HepG2 (cell line): ENCODE data around the gene GAS2L1. TPM values are rescaled to one million over a fixed set of nuclear protein-coding genes. Genes with fewer than 3 reads are reported as not detected.

Source experiments
- ATAC-seq: fragments of 200-7000 bp; cut with Tn5 transposase; 3 replicates; pipeline ENCODE4 v1.9.1; 2020; ENCODE audit warnings: mild to moderate bottlenecking, moderate library complexity
- Bru-seq: library from RNA; stranded (reverse); fragments of 400-500 nt; gene quantifications from one replicate; lab custom pipeline; 2021; lab: Mats Ljungman, UMichigan
- BruChase-seq, 2 experiments: library from RNA; stranded (reverse); fragments of 400-500 nt; gene quantifications; one replicate each; lab custom pipeline; 2021; lab: Mats Ljungman, UMichigan
- BruUV-seq: library from RNA; stranded (reverse); fragments of 400-500 nt; replicated peaks from 2 replicates; lab custom pipeline; 2021; lab: Mats Ljungman, UMichigan
- CTCF ChIA-PET: fragments of 300-600 bp; formaldehyde crosslinking; extraction: SDS; loops from one replicate; lab custom pipeline; 2021; ENCODE audit warnings: low total read pairs, inconsistent platforms, low intra/inter-chr PET ratio; lab: Yijun Ruan, JAX
- POLR2A ChIA-PET: fragments of 350-600 bp; sonication (Branson Sonifier 250); formaldehyde crosslinking; loops from one replicate; lab custom pipeline; 2020; ENCODE audit warnings: antibody characterized with exemption, inconsistent platforms; lab: Yijun Ruan, JAX
- DNase-seq: peaks from one replicate; pipeline ENCODE4 v3.0.0-alpha.2; 2015; ENCODE audit warnings: low spot score
- FAIRE-seq: peaks from 3 replicates; lab custom pipeline; 2011; peaks lifted over from hg19 to GRCh38; lab: Jason Lieb, UNC
- H2AFZ ChIP-seq: one replicate; pipeline ENCODE4 v1.6.1; 2011; ENCODE audit warnings: low read length, inconsistent platforms
- H3K27ac ChIP-seq: fragments of 300-600 bp; 3 replicates; pipeline ENCODE4 v1.8.0; 2011; ENCODE audit warnings: mixed run types, mild to moderate bottlenecking, mixed read lengths, low read length, inconsistent platforms; ENCODE audit not compliant: insufficient read depth; ENCODE audit errors: extremely low read length
- H3K27me3 ChIP-seq, 2 experiments: fragments of 200-600 bp in 1 of 2; 2 replicates in 1 of 2; 3 replicates in 1 of 2; pipeline versions ENCODE4 v1.6.0 to v1.8.0; 2011; ENCODE audit warnings: low read length in 2 of 2, mild to moderate bottlenecking in 2 of 2, moderate library complexity in 2 of 2, inconsistent platforms in 1 of 2; ENCODE audit not compliant: insufficient read depth in 2 of 2, control insufficient read depth in 1 of 2
- H3K36me3 ChIP-seq, 2 experiments: fragments of 200-600 bp in 1 of 2; replicated peaks in 1 of 2; 2 replicates in 1 of 2; 3 replicates in 1 of 2; pipeline versions ENCODE4 v1.5.1 to v1.8.0; 2011; ENCODE audit warnings: low read length in 2 of 2, inconsistent platforms in 1 of 2; ENCODE audit not compliant: insufficient read depth in 2 of 2, control insufficient read depth in 1 of 2
- H3K4me1 ChIP-seq: 2 replicates; pipeline ENCODE4 v1.5.1; 2012; ENCODE audit warnings: low read length, inconsistent platforms; ENCODE audit not compliant: insufficient read depth
- H3K4me2 ChIP-seq: 2 replicates; pipeline ENCODE4 v1.6.0; 2011; ENCODE audit warnings: low read depth, low read length, inconsistent platforms
- H3K4me3 ChIP-seq, 3 experiments: fragments of 200-600 bp in 1 of 3; sonication (generic), shearing (Covaris generic) in 1 of 3; replicated peaks in 1 of 3; 2 replicates each; pipeline ENCODE4 v1.5.1; 2011 to 2016; ENCODE audit warnings: low read length in 3 of 3, inconsistent platforms in 2 of 3, low read depth in 2 of 3, mild to moderate bottlenecking in 2 of 3, control low read depth in 1 of 3, mixed read lengths in 1 of 3; ENCODE audit not compliant: insufficient read depth in 1 of 3
- H3K79me2 ChIP-seq: one replicate; pipeline ENCODE4 v1.6.1; 2011; ENCODE audit warnings: low read length, inconsistent platforms; ENCODE audit not compliant: insufficient read depth
- H3K9ac ChIP-seq: 2 replicates; pipeline ENCODE4 v1.6.0; 2011; ENCODE audit warnings: mild to moderate bottlenecking, low read depth, low read length, inconsistent platforms; ENCODE audit not compliant: insufficient read depth
- H3K9me3 ChIP-seq: 2 replicates; pipeline ENCODE4 v1.5.1; 2012; ENCODE audit warnings: mild to moderate bottlenecking, low read length
- H4K20me1 ChIP-seq: 2 replicates; pipeline ENCODE4 v1.6.0; 2011; ENCODE audit warnings: inconsistent platforms, mild to moderate bottlenecking, low read length, moderate library complexity; ENCODE audit not compliant: insufficient read depth
- JARID2 ChIP-seq: sonication (generic); formaldehyde crosslinking; IDR thresholded peaks from 2 replicates; pipeline ENCODE4 v1.8.1; 2023; ENCODE audit warnings: missing genetic modification reagents, inconsistent platforms; ENCODE audit not compliant: insufficient replicate concordance
- MATR3 ChIP-seq: sonication (generic); formaldehyde crosslinking; IDR thresholded peaks from 2 replicates; pipeline ENCODE4 v1.4.0; 2020; ENCODE audit warnings: missing genetic modification reagents
- RORA ChIP-seq: sonication (generic); formaldehyde crosslinking; IDR thresholded peaks from 2 replicates; pipeline ENCODE4 v1.5.0; 2020; ENCODE audit warnings: mild to moderate bottlenecking, missing genetic modification reagents, moderate library complexity
- SRSF1 ChIP-seq: fragments of 200-400 bp; formaldehyde crosslinking; optimal IDR thresholded peaks from 2 replicates; pipeline ENCODE3; 2017; ENCODE audit warnings: mild to moderate bottlenecking, low read depth, low read length, moderate library complexity
- ZFYVE20 ChIP-seq: sonication (generic); formaldehyde crosslinking; IDR thresholded peaks from 2 replicates; pipeline ENCODE4 v1.8.0; 2023; ENCODE audit warnings: low read depth, mild to moderate bottlenecking, moderate library complexity, missing genetic modification reagents, borderline replicate concordance
- ZNF253 ChIP-seq: sonication (generic); formaldehyde crosslinking; IDR thresholded peaks from 2 replicates; pipeline ENCODE4 v1.8.0; 2022; ENCODE audit warnings: mild to moderate bottlenecking, missing genetic modification reagents, borderline replicate concordance
- ZNF280B ChIP-seq: sonication (generic); formaldehyde crosslinking; IDR thresholded peaks from 2 replicates; pipeline ENCODE4 v1.5.0; 2020; ENCODE audit warnings: missing genetic modification reagents, mild to moderate bottlenecking, borderline replicate concordance
- ZNF383 ChIP-seq: sonication (generic); formaldehyde crosslinking; IDR thresholded peaks from 2 replicates; pipeline ENCODE4 v1.4.0; 2020; ENCODE audit warnings: missing genetic modification reagents, mild to moderate bottlenecking, borderline replicate concordance
- ZNF556 ChIP-seq: sonication (generic); formaldehyde crosslinking; IDR thresholded peaks from 2 replicates; pipeline ENCODE4 v1.4.0; 2020; ENCODE audit warnings: mild to moderate bottlenecking, missing genetic modification reagents, borderline replicate concordance
- ZNF609 ChIP-seq: sonication (generic); formaldehyde crosslinking; IDR thresholded peaks from 2 replicates; pipeline ENCODE4 v1.4.0; 2020; ENCODE audit warnings: mild to moderate bottlenecking, missing genetic modification reagents, borderline replicate concordance
- WGBS: methylation state at CpG from one replicate; pipeline ENCODE4 v1.1.6; 2017; ENCODE audit warnings: low lambda C conversion rate; 5-methylcytosine and 5-hydroxymethylcytosine counted together
- in situ Hi-C: cut with HindIII; loops from 2 replicates; pipeline ENCODE4 v1.10.0; 2017; ENCODE audit warnings: low pct_unique_long_range_greater_than_20kb; ENCODE audit not compliant: extremely low pct_ligation_motif_present
- intact Hi-C: fragments of 100-400 bp; cut with micrococcal nuclease; formaldehyde crosslinking; loops from one replicate; pipeline ENCODE4 v1.10.0; 2022; ENCODE audit not compliant: unreplicated experiment
- long read RNA-seq, 2 experiments: library from RNA in 1 of 2; library from polyadenylated mRNA in 1 of 2; stranded (forward) in 1 of 2; unstranded in 1 of 2; transcript quantifications; one replicate each; pipeline ENCODE4 v2.0.0, GENCODE V29; 2019 to 2022
- polyA minus RNA-seq, 3 experiments: library from RNA; depleted of rRNA, polyadenylated mRNA; stranded (reverse); fragments of >200 nt; gene quantifications; 2 replicates each; pipeline ENCODE4 v1.2.3, GENCODE V29; 2011; ENCODE audit warnings: low replicate concordance in 1 of 3
- polyA plus RNA-seq, 8 experiments: library from polyadenylated mRNA; depleted of rRNA in 3 of 8; stranded (reverse) in 7 of 8; unstranded in 1 of 8; fragments of >200 nt; fragmentation: Illumina TruSeq in 4 of 8; extraction: Trizol in 4 of 8; gene quantifications; 2 replicates each; pipeline versions ENCODE4 v1.2.1 to v1.2.3, GENCODE V29; 2011 to 2016; ENCODE audit warnings: low read depth in 4 of 8, missing spikeins in 1 of 8, mixed read lengths in 1 of 8; ENCODE audit not compliant: insufficient read depth in 1 of 8
- total RNA-seq, 5 experiments: library from RNA; depleted of rRNA; stranded (reverse); fragments of >200 nt; fragmentation: Illumina TruSeq; extraction: Trizol; gene quantifications; 2 replicates each; pipeline ENCODE4 v1.2.3, GENCODE V29; 2016; ENCODE audit warnings: low read depth in 1 of 5

Gene GAS2L1
- 2.6 and 3.3 TPM in 2 replicates for total RNA-seq (2016; rRNA removed; fragmentation: Illumina TruSeq; extraction: Trizol)
- 3.1 TPM in 2 replicates for total RNA-seq (2016; cell fraction: cytosol; rRNA removed; fragmentation: Illumina TruSeq; extraction: Trizol; ENCODE audit: low read depth)
- 1.9 and 3.4 TPM in 2 replicates for total RNA-seq (2016; cell fraction: insoluble cytoplasmic fraction; rRNA removed; fragmentation: Illumina TruSeq; extraction: Trizol)
- 6.6 and 6.7 TPM in 2 replicates for total RNA-seq (2016; cell fraction: membrane; rRNA removed; fragmentation: Illumina TruSeq; extraction: Trizol)
- 2.1 and 2.7 TPM in 2 replicates for total RNA-seq (2016; cell fraction: nucleus; rRNA removed; fragmentation: Illumina TruSeq; extraction: Trizol)
- polyA plus RNA-seq (2011; rRNA removed), result 1.8 and 2.2 TPM in 2 replicates
- 1.8 and 3.2 TPM in 2 replicates for polyA plus RNA-seq (2011; cell fraction: cytosol; rRNA removed)
- 6.0 and 8.0 TPM in 2 replicates for polyA plus RNA-seq (2011; cell fraction: nucleus; rRNA removed)
- 0.98 and 1.3 TPM in 2 replicates for polyA plus RNA-seq (2012)
- 4.1 and 4.7 TPM in 2 replicates for polyA plus RNA-seq (2016; cell fraction: cytosol; fragmentation: Illumina TruSeq; extraction: Trizol; ENCODE audit: low read depth)
- polyA plus RNA-seq (2016; cell fraction: insoluble cytoplasmic fraction; fragmentation: Illumina TruSeq; extraction: Trizol; ENCODE audit: low read depth), result 3.4 and 4.4 TPM in 2 replicates
- 7.9 and 8.8 TPM in 2 replicates for polyA plus RNA-seq (2016; cell fraction: membrane; fragmentation: Illumina TruSeq; extraction: Trizol; ENCODE audit: low read depth)
- 5.9 and 7.0 TPM in 2 replicates for polyA plus RNA-seq (2016; cell fraction: nucleus; fragmentation: Illumina TruSeq; extraction: Trizol; ENCODE audit: insufficient read depth, low read depth)
- polyA minus RNA-seq (2011; rRNA and poly(A)+ RNA removed; ENCODE audit: low replicate concordance), result 2.7 and 10.4 TPM in 2 replicates
- polyA minus RNA-seq (2011; cell fraction: cytosol; rRNA and poly(A)+ RNA removed), result 1.5 and 1.6 TPM in 2 replicates
- 1.9 and 3.5 TPM in 2 replicates for polyA minus RNA-seq (2011; cell fraction: nucleus; rRNA and poly(A)+ RNA removed)
- Bru-seq, nascent RNA, result percentile 33 among the genes with signal in this experiment
- percentile 48 among the genes with signal in this experiment for BruChase-seq, experiment 1, labeled RNA remaining after a 6-hour chase
- BruChase-seq, experiment 2, labeled RNA remaining after a 2-hour chase, result percentile 39 among the genes with signal in this experiment
- long read RNA-seq, experiment 1, partial matches to known transcripts, result 3 of 7 reads
- long read RNA-seq, experiment 1, other reads (novel, unspliced or antisense), result 3 of 7 reads
- long read RNA-seq, experiment 2, transcript GAS2L1-208 (6 exons, 2,925 nt), result major isoform, 11 of 19 reads
- long read RNA-seq, experiment 2, partial matches to known transcripts, result 3 of 19 reads
- long read RNA-seq, experiment 2, other reads (novel, unspliced or antisense), result 3 of 19 reads

GRCh38 chr22:29306175-29306834, at the start of gene GAS2L1:
GAS2L1 (plus strand) TSS chr22:29306650; CDS start chr22:29308106, 1,456 bp downstream.
- ChIA-PET CTCF (interaction anchor here (2.2 kb wide), 1 partner anchor 53 kb away, joined by 8 read pairs; no protein-coding TSS in a partner anchor), POLR2A (interaction anchor here (1.1 kb wide), 1 partner anchor 36 kb away, joined by 3 read pairs; no protein-coding TSS in a partner anchor)
- peak within 1 kb of the TSS; percentile 46 for H3K27ac ChIP-seq
- intact Hi-C loops, result loop anchor here (1.0 kb wide), 1 partner anchor 53 kb away; no protein-coding TSS in a partner anchor
- no peaks in the 10 kb centered on the region for H3K9me3 ChIP-seq
- no peaks in the 10 kb centered on the region for H3K36me3 ChIP-seq
- peak within 1 kb of the TSS; percentile 87 for H2AFZ ChIP-seq
- no peaks in the 10 kb centered on the region for H3K79me2 ChIP-seq
- peak; percentile 42 for FAIRE-seq
- H3K4me1 ChIP-seq, result peaks cover 67% of the 10 kb centered on the region
- ATAC-seq, result peak; percentile 66
- H4K20me1 ChIP-seq, result no peaks in the 10 kb centered on the region
- H3K4me2 ChIP-seq, result peak within 1 kb of the TSS; percentile 98
- no TSS peak for BruUV-seq
- peak; percentile 54 for DNase-seq
- peak within 1 kb of the TSS; percentile 74 to 88 (median 83) for H3K4me3 ChIP-seq
- WGBS, result 0% methylated on average over 20 of the region's 40 CpGs
- in situ Hi-C loops, result loop anchor here (5.0 kb wide), 1 partner anchor 51 kb away; no protein-coding TSS in a partner anchor
- peak within 1 kb of the TSS; percentile 62 for H3K9ac ChIP-seq
- H3K27me3 ChIP-seq, result no peaks in the 10 kb centered on the region
- TF ChIP-seq SRSF1, result peak; percentile 59
- TF ChIP-seq ZNF383 (CRISPR knock-in tag), result no peak
- no peak for TF ChIP-seq ZNF280B (CRISPR knock-in tag)
- TF ChIP-seq ZFYVE20 (CRISPR knock-in tag), result no peak
- no peak for TF ChIP-seq RORA (CRISPR knock-in tag)
- no peak for TF ChIP-seq ZNF253 (CRISPR knock-in tag)
- TF ChIP-seq JARID2 (CRISPR knock-in tag), result no peak
- peak; percentile 16; the same call in 1 of the 2 replicates for TF ChIP-seq ZNF609 (CRISPR knock-in tag)
- TF ChIP-seq ZNF556 (CRISPR knock-in tag), result peak; percentile 72; the same call in 1 of the 2 replicates
- no peak for TF ChIP-seq MATR3 (CRISPR knock-in tag)
